Hepatocyte (in vitro differentiated cells): ENCODE data around the gene SCGB3A1. TPM values are rescaled to one million over a fixed set of nuclear protein-coding genes. Genes with fewer than 3 reads are reported as not detected.

Experiments
- DNase-seq: peaks from one replicate; pipeline ENCODE4 v3.0.0-alpha.2; 2016; ENCODE audit warnings: low spot score
- H2AFZ ChIP-seq: fragments of 200-600 bp; sonication (generic); 2 replicates; pipeline ENCODE4 v1.6.0; 2016; ENCODE audit warnings: antibody characterized with exemption, mild to moderate bottlenecking
- H3K27ac ChIP-seq: fragments of 200-600 bp; sonication (generic); 2 replicates; pipeline ENCODE4 v1.5.1; 2016; ENCODE audit warnings: mild to moderate bottlenecking
- H3K27me3 ChIP-seq: fragments of 200-600 bp; sonication (generic); 2 replicates; pipeline ENCODE4 v1.6.1; 2016
- H3K36me3 ChIP-seq: fragments of 200-600 bp; sonication (generic); replicated peaks from 2 replicates; pipeline ENCODE4 v1.5.1; 2016; ENCODE audit warnings: low read depth; ENCODE audit not compliant: insufficient read depth
- H3K4me1 ChIP-seq: fragments of 200-600 bp; sonication (generic); 2 replicates; pipeline ENCODE4 v1.5.1; 2016; ENCODE audit warnings: mild to moderate bottlenecking, moderate library complexity; ENCODE audit not compliant: insufficient read depth
- H3K4me2 ChIP-seq: fragments of 200-600 bp; sonication (generic); 2 replicates; pipeline ENCODE4 v1.6.0; 2016
- H3K4me3 ChIP-seq: fragments of 200-600 bp; sonication (generic); 2 replicates; pipeline ENCODE4 v1.5.1; 2016; ENCODE audit warnings: mild to moderate bottlenecking
- H3K79me2 ChIP-seq: fragments of 200-600 bp; sonication (generic); 2 replicates; pipeline ENCODE4 v1.6.0; 2017; ENCODE audit warnings: mild to moderate bottlenecking
- H3K9me2 ChIP-seq: fragments of 200-600 bp; sonication (generic); replicated peaks from 2 replicates; pipeline ENCODE4 v1.6.0; 2017; ENCODE audit warnings: mild to moderate bottlenecking; ENCODE audit not compliant: insufficient read depth
- H3K9me3 ChIP-seq: fragments of 200-600 bp; sonication (generic); 2 replicates; pipeline ENCODE4 v1.5.1; 2016; ENCODE audit warnings: low read depth, mild to moderate bottlenecking
- H4K20me1 ChIP-seq: fragments of 200-600 bp; sonication (generic); 2 replicates; pipeline ENCODE4 v1.6.0; 2016; ENCODE audit warnings: mild to moderate bottlenecking; ENCODE audit not compliant: insufficient read depth, poor library complexity, severe bottlenecking
- EZH2 ChIP-seq: fragments of 200-600 bp; sonication (generic); IDR thresholded peaks from 2 replicates; pipeline ENCODE4 v1.6.1; 2016; ENCODE audit warnings: antibody characterized with exemption, mild to moderate bottlenecking, borderline replicate concordance
- EZH2phosphoT487 ChIP-seq: fragments of 200-600 bp; sonication (generic); IDR thresholded peaks from one replicate; pipeline ENCODE4 v1.6.1; 2018; ENCODE audit warnings: antibody characterized with exemption, mild to moderate bottlenecking, low read depth, moderate library complexity; ENCODE audit not compliant: unreplicated experiment, severe bottlenecking
- WGBS: methylation state at CpG from one replicate; pipeline ENCODE4 v1.1.6; 2016; ENCODE audit warnings: low lambda C conversion rate; ENCODE audit errors: missing lambda C conversion rate; 5-methylcytosine and 5-hydroxymethylcytosine counted together
- polyA plus RNA-seq: library from polyadenylated mRNA; unstranded; fragments of >200 nt; fragmentation: Nextera tagmentation; extraction: Ambion mirVana; gene quantifications from 2 replicates; pipeline ENCODE4 v1.2.1, GENCODE V29; 2016
- total RNA-seq: library from RNA; depleted of rRNA; stranded (reverse); fragments of >200 nt; gene quantifications from 2 replicates; pipeline ENCODE4 v1.2.3, GENCODE V29; 2014
- TF ChIP-seq, protein P1 (sequence below): fragments of 200-600 bp; sonication (generic); IDR thresholded peaks from 2 replicates; pipeline ENCODE4 v1.5.1; 2016; ENCODE audit warnings: antibody characterized with exemption, mild to moderate bottlenecking; ENCODE audit not compliant: poor library complexity

SCGB3A1 gene
- total and polyA plus RNA-seq, 2 experiments from 2014 or later = not detected

DNA sequence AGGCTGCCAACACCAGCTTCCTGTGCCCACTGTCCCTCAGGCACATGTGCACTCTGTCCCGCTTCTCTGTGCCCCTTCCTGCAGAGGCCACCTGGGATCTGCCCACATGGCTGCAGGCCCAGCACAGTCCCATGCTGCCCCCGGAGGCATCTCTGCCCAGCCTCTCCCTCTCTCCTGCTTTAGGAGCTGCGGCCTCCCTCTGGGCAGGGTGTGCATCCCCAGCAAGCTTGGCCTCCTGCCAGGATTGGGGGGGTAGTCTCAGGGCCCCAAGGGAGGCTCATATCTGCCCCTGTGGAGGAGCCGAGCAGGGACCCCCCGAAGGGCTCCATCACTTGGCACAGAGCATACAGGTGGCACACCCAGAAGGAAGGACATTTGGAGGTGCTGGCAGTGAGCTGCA lies 33.3 kb upstream of the SCGB3A1 start:
- peaks cover 2% of the 10 kb centered on the region for H3K27me3 ChIP-seq
- H2AFZ ChIP-seq = no peak overlapping the region
- no peak overlapping the region for H3K27ac ChIP-seq
- no peaks in the 10 kb centered on the region for H3K9me2 ChIP-seq
- no peak overlapping the region for H3K4me2 ChIP-seq
- no peak for DNase-seq
- H3K36me3 ChIP-seq = no peaks in the 10 kb centered on the region
- no peaks in the 10 kb centered on the region for H4K20me1 ChIP-seq
- WGBS = 90% methylated on average over 5 of the region's 5 CpGs
- no peaks in the 10 kb centered on the region for H3K9me3 ChIP-seq
- H3K4me3 ChIP-seq = no peak overlapping the region
- H3K4me1 ChIP-seq = no peaks in the 10 kb centered on the region
- H3K79me2 ChIP-seq = no peaks in the 10 kb centered on the region
- TF ChIP-seq, protein P1, sequence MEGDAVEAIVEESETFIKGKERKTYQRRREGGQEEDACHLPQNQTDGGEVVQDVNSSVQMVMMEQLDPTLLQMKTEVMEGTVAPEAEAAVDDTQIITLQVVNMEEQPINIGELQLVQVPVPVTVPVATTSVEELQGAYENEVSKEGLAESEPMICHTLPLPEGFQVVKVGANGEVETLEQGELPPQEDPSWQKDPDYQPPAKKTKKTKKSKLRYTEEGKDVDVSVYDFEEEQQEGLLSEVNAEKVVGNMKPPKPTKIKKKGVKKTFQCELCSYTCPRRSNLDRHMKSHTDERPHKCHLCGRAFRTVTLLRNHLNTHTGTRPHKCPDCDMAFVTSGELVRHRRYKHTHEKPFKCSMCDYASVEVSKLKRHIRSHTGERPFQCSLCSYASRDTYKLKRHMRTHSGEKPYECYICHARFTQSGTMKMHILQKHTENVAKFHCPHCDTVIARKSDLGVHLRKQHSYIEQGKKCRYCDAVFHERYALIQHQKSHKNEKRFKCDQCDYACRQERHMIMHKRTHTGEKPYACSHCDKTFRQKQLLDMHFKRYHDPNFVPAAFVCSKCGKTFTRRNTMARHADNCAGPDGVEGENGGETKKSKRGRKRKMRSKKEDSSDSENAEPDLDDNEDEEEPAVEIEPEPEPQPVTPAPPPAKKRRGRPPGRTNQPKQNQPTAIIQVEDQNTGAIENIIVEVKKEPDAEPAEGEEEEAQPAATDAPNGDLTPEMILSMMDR = no peak
- TF ChIP-seq EZH2 (no peak), EZH2phosphoT487 (no peak)

GRCh38 chr5:180623844-180624243 lies 32.5 kb upstream of the SCGB3A1 start:
- H3K4me1 ChIP-seq = no peaks in the 10 kb centered on the region
- no peaks in the 10 kb centered on the region for H3K9me2 ChIP-seq
- no peaks in the 10 kb centered on the region for H4K20me1 ChIP-seq
- no peak overlapping the region for H3K27ac ChIP-seq
- no peak overlapping the region for H3K4me2 ChIP-seq
- 94% methylated on average over 14 of the region's 15 CpGs for whole genome bisulfite sequencing
- H3K79me2 ChIP-seq = no peaks in the 10 kb centered on the region
- H3K9me3 ChIP-seq = no peaks in the 10 kb centered on the region
- H3K4me3 ChIP-seq = no peak overlapping the region
- H2AFZ ChIP-seq = no peak overlapping the region
- H3K36me3 ChIP-seq = no peaks in the 10 kb centered on the region
- peaks cover 6% of the 10 kb centered on the region for H3K27me3 ChIP-seq
- TF ChIP-seq EZH2 (no peak), EZH2phosphoT487 (no peak)
- TF ChIP-seq, protein P1 = no peak
- no peak for DNase-seq

DNA sequence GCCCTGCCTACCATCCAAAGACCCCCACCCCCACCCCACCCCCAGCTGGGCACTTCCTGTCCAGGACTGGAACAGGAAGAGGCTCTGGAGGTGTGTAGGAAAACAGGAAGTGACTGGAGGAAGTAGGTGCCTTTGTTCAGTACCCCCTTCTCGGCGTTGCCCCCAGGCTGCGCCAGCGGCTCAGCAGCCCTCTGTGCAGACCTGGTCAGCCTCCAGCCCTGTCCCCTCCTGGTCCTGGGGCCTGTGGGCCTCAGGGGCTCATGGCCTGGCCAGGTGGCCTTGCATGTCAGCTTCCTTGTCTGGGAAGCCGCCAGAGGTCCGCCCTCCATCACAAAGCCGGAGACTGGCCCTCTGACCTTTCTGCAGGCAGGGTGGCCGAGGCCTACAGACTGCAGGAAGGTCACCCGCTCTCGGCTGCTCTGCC lies 32.1 kb upstream of the SCGB3A1 start:
- H4K20me1 ChIP-seq = no peaks in the 10 kb centered on the region

More for the DNA sequence above, 32.1 kb upstream of the SCGB3A1 start:
- H3K36me3 ChIP-seq = no peaks in the 10 kb centered on the region
- H3K27ac ChIP-seq = no peak overlapping the region
- no peak for DNase-seq
- no peaks in the 10 kb centered on the region for H3K9me3 ChIP-seq
- no peaks in the 10 kb centered on the region for H3K4me1 ChIP-seq
- H3K79me2 ChIP-seq = no peaks in the 10 kb centered on the region
- TF ChIP-seq, protein P1 = no peak
- TF ChIP-seq EZH2 (no peak), EZH2phosphoT487 (no peak)
- H3K27me3 ChIP-seq = peaks cover 10% of the 10 kb centered on the region
- 96% methylated on average over 10 of the region's 10 CpGs for WGBS
- H3K4me3 ChIP-seq = no peak overlapping the region
- H3K4me2 ChIP-seq = no peak overlapping the region
- H2AFZ ChIP-seq = no peak overlapping the region
- no peaks in the 10 kb centered on the region for H3K9me2 ChIP-seq
